Natural killer cell (primary cell): ENCODE measurements around the gene ATG101. TPM values are rescaled to one million over a fixed set of nuclear protein-coding genes. Genes with fewer than 3 reads are reported as not detected.

Experiments
- ATAC-seq, 3 donors: fragments of 150-1000 bp in 2 of 3; fragments of 200-7000 bp in 1 of 3; cut with Tn5 transposase; 1 replicate in 1 of 3; 2 replicates in 2 of 3; pipeline ENCODE4 v1.10.0; 2021; ENCODE audit warnings: mild to moderate bottlenecking in 2 of 3, moderate library complexity in 2 of 3
- DNase-seq, 2 donors: peaks; one replicate each; pipeline versions ENCODE4 v3.0.0 to v3.0.0-alpha.2; 2013 to 2021; ENCODE audit warnings: mixed read lengths in 1 of 2
- H3K27ac ChIP-seq: one replicate; pipeline ENCODE4 v1.5.1; 2013; ENCODE audit warnings: mild to moderate bottlenecking, low read length
- H3K27me3 ChIP-seq: one replicate; pipeline ENCODE4 v1.6.1; 2013; ENCODE audit warnings: low read length; ENCODE audit not compliant: control insufficient read depth, insufficient read depth
- H3K36me3 ChIP-seq: one replicate; pipeline ENCODE4 v1.6.1; 2013; ENCODE audit warnings: low read length; ENCODE audit not compliant: control insufficient read depth, insufficient read depth
- H3K4me1 ChIP-seq: one replicate; pipeline ENCODE4 v1.6.1; 2013; ENCODE audit warnings: low read length; ENCODE audit not compliant: control insufficient read depth, insufficient read depth
- H3K4me3 ChIP-seq: one replicate; pipeline ENCODE4 v1.5.1; 2013; ENCODE audit warnings: low read length
- H3K9me3 ChIP-seq: one replicate; pipeline ENCODE4 v1.6.1; 2013; ENCODE audit warnings: low read length; ENCODE audit not compliant: control insufficient read depth, insufficient read depth
- H3K27ac Mint-ChIP-seq, 2 donors: one replicate each; pipeline ENCODE4 v1.8.0; 2022; ENCODE audit warnings: mild to moderate bottlenecking in 2 of 2, mixed read lengths in 2 of 2, moderate library complexity in 1 of 2
- H3K27me3 Mint-ChIP-seq, 2 donors: one replicate each; pipeline ENCODE4 v1.8.0; 2022; ENCODE audit warnings: low read depth in 2 of 2, mixed read lengths in 2 of 2
- H3K36me3 Mint-ChIP-seq: one replicate; pipeline ENCODE4 v1.8.0; 2022; ENCODE audit warnings: mixed read lengths
- H3K4me1 Mint-ChIP-seq, 2 donors: one replicate each; pipeline ENCODE4 v1.8.0; 2022; ENCODE audit warnings: mixed read lengths in 2 of 2
- H3K4me3 Mint-ChIP-seq: one replicate; pipeline ENCODE4 v1.8.0; 2022; ENCODE audit warnings: mild to moderate bottlenecking, moderate library complexity, mixed read lengths
- H3K9me3 Mint-ChIP-seq, 2 donors: one replicate each; pipeline ENCODE4 v1.8.0; 2022; ENCODE audit warnings: mixed read lengths in 2 of 2
- WGBS: methylation state at CpG from one replicate; pipeline ENCODE4 v1.1.7; 2013; ENCODE audit warnings: missing lambda C conversion rate; ENCODE audit not compliant: insufficient coverage; 5-methylcytosine and 5-hydroxymethylcytosine counted together
- intact Hi-C: fragments of 100-400 bp; cut with micrococcal nuclease; formaldehyde crosslinking; loops from one replicate; pipeline ENCODE4 v1.14.2; 2022
- total RNA-seq, 4 donors: library from RNA; stranded (reverse); fragments of 120-200 nt in 1 of 4; gene quantifications; one replicate each; pipeline versions ENCODE4 v1.2.3 to v1.2.4, GENCODE V29; 2013 to 2022
- TF ChIP-seq, protein P1 (sequence below): fragments of 200-600 bp; IDR thresholded peaks from one replicate; pipeline ENCODE4 v1.8.0; 2022; ENCODE audit warnings: antibody characterized with exemption

ATG101 gene
- total RNA-seq, 3 donors from 2014 or later (not counting 1 experiment from before 2014, with no cell fraction given) = 18.6 to 32.8 (median 23.3) TPM

DNA sequence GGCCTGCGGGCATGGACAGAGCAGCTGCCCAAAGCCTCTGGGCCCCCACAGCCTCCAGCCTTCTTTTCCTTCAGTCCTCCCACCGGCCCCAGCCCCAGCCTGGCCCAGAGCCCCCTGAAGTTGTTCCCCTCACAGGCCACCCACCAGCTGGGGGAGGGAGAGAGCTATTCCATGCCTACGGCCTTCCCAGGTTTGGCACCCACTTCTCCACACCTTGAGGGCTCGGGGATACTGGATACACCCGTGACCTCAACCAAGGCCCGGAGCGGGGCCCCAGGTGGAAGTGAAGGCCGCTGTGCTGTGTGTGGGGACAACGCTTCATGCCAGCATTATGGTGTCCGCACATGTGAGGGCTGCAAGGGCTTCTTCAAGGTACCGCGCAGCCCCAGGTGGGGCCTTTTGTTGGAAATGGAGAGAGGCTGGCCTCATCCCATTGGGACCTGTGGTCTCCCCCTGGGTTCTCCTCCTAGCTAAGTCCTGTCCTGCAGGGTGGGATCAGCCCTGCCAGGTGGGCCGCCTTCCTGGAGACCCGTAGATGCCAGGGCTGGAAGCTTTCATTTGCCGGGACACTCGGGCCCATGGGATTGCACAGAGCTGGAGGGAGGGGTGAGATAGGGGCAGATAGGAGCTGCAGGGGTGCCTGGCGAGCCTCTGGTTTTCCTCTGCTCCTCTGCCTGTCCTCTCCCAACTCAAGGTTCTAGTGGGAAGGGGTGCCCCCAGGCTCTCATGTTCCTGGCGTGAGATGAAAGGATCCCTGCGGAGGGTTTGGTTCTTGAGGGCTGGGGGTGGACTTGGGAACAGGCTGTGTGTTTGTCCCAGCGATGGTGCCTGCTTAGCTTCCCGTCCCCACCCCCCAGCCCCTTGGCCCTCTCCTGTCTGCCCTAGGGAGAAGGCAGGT is 14.7 kb upstream of the ATG101 start:
- H3K36me3 ChIP-seq = no peaks in the 10 kb centered on the region

DNA sequence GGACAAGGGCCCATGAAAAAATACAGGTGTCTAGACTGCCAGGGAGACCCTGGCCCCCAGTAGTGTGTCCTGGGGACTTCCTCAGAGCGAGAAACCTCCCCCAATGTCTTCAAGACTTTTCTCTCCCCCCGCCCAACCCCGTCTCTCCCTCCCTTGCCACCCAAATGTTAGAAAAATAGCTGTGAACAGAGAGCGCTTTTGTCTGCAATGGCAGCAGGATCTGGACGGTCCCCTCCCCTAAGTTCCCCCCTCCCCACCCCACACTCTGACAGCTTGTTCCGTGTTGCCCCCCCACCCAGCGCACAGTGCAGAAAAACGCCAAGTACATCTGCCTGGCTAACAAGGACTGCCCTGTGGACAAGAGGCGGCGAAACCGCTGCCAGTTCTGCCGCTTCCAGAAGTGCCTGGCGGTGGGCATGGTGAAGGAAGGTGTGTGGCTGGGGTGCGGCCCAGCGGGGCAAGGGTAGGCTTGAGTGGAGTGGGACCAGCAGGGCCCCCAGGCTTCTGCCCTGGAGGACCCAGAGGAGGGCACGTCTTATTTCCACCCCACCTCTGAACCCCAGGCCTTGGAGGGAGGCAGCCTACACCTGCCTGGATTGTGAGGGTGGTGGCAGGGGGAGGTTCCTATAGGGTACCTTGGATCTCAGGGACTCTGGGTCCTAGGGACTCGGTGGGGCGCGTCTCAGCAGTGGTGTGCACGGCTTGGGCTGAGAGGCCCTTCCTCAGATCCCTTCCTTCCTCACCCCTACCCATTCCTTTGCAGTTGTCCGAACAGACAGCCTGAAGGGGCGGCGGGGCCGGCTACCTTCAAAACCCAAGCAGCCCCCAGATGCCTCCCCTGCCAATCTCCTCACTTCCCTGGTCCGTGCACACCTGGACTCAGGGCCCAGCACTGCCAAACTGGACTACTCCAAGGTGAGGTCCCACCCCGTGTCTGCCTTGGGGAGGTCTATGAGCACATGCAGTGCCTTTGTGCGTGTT is 13.8 kb upstream of the ATG101 start:
- TF ChIP-seq, protein P1, sequence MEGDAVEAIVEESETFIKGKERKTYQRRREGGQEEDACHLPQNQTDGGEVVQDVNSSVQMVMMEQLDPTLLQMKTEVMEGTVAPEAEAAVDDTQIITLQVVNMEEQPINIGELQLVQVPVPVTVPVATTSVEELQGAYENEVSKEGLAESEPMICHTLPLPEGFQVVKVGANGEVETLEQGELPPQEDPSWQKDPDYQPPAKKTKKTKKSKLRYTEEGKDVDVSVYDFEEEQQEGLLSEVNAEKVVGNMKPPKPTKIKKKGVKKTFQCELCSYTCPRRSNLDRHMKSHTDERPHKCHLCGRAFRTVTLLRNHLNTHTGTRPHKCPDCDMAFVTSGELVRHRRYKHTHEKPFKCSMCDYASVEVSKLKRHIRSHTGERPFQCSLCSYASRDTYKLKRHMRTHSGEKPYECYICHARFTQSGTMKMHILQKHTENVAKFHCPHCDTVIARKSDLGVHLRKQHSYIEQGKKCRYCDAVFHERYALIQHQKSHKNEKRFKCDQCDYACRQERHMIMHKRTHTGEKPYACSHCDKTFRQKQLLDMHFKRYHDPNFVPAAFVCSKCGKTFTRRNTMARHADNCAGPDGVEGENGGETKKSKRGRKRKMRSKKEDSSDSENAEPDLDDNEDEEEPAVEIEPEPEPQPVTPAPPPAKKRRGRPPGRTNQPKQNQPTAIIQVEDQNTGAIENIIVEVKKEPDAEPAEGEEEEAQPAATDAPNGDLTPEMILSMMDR = no peak
- intact Hi-C loops = no loop called here
- Mint-ChIP-seq H3K36me3 (no peaks in the 10 kb centered on the region), H3K27ac (peak overlapping the region; percentile 31 to 97), H3K27me3 (no peaks in the 10 kb centered on the region), H3K4me3 (no peak overlapping the region), H3K9me3 (no peaks in the 10 kb centered on the region), H3K4me1 (peaks cover 12 to 13% of the 10 kb centered on the region in 2 donors)
- H3K4me1 ChIP-seq = peaks cover 16% of the 10 kb centered on the region
- 93% methylated on average over 26 of the region's 27 CpGs for WGBS
- ATAC-seq (no peak), DNase-seq (no peak)
- no peak overlapping the region for H3K4me3 ChIP-seq
- H3K27ac ChIP-seq = no peak overlapping the region
- H3K36me3 ChIP-seq = no peaks in the 10 kb centered on the region
- no peaks in the 10 kb centered on the region for H3K9me3 ChIP-seq
- no peaks in the 10 kb centered on the region for H3K27me3 ChIP-seq

More for the DNA sequence above, 14.7 kb upstream of the ATG101 start:
- intact Hi-C loops = no loop called here
- Histone ChIP-seq H3K27me3 (no peaks in the 10 kb centered on the region), H3K9me3 (no peaks in the 10 kb centered on the region), H3K4me3 (no peak overlapping the region), H3K27ac (no peak overlapping the region), H3K4me1 (peaks cover 25% of the 10 kb centered on the region)
- Mint-ChIP-seq H3K4me1 (peaks cover 19 to 22% of the 10 kb centered on the region in 2 donors), H3K4me3 (peak overlapping the region; percentile 17), H3K9me3 (no peaks in the 10 kb centered on the region), H3K27me3 (no peaks in the 10 kb centered on the region), H3K36me3 (no peaks in the 10 kb centered on the region), H3K27ac (peak overlapping the region; percentile 3 to 97)
- ATAC-seq = no peak
- 98% methylated on average over 19 of the region's 21 CpGs for WGBS
- TF ChIP-seq, protein P1 = no peak
- DNase-seq = no peak

DNA sequence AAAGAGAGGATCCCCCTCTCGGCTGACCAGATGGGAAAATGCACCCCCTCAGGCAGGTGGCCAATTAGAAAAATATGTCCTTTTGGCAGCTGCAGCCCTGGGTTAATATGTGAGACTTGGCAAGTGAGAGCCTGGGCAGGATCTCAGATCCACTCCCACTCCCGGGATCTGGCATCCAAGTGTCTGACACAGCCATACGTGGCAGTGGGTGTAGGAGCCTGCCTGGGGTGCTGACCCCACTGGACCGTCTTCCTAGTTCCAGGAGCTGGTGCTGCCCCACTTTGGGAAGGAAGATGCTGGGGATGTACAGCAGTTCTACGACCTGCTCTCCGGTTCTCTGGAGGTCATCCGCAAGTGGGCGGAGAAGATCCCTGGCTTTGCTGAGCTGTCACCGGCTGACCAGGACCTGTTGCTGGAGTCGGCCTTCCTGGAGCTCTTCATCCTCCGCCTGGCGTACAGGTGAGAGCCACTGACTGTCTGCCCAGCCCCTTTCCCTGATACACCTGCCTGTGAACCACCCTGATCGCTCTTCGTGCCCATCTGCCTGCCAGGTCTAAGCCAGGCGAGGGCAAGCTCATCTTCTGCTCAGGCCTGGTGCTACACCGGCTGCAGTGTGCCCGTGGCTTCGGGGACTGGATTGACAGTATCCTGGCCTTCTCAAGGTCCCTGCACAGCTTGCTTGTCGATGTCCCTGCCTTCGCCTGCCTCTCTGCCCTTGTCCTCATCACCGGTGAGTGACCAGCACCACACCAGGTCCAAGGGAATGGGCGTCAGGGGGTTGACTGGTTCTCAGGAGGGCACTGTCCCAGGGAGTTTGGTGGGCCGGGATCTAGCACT is 12.8 kb upstream of the ATG101 start:
- no peaks in the 10 kb centered on the region for H3K9me3 Mint-ChIP-seq
- peaks cover 3% of the 10 kb centered on the region in 2 donors for H3K4me1 Mint-ChIP-seq
- 91% methylated on average over 23 of the region's 23 CpGs for WGBS
- no peak for ATAC-seq
- Histone ChIP-seq H3K27ac (no peak overlapping the region), H3K27me3 (no peaks in the 10 kb centered on the region), H3K36me3 (no peaks in the 10 kb centered on the region), H3K9me3 (no peaks in the 10 kb centered on the region), H3K4me1 (peaks cover 9% of the 10 kb centered on the region), H3K4me3 (no peak overlapping the region)
- peak overlapping the region; percentile 11 to 31 for H3K27ac Mint-ChIP-seq
- DNase-seq = no peak
- H3K36me3 Mint-ChIP-seq = no peaks in the 10 kb centered on the region
- no peak overlapping the region for H3K4me3 Mint-ChIP-seq
- TF ChIP-seq, protein P1 = no peak
- intact Hi-C loops = no loop called here
- H3K27me3 Mint-ChIP-seq = no peaks in the 10 kb centered on the region
